Measurements from ENCODE around the gene STUM. TPM values are rescaled to one million over a fixed set of nuclear protein-coding genes. Genes with fewer than 3 reads are reported as not detected.

STUM gene
- polyA plus RNA-seq, 1 donor (not counting 4 experiments of a cell fraction or from before 2014, with no cell fraction given): 0.01 TPM

DNA sequence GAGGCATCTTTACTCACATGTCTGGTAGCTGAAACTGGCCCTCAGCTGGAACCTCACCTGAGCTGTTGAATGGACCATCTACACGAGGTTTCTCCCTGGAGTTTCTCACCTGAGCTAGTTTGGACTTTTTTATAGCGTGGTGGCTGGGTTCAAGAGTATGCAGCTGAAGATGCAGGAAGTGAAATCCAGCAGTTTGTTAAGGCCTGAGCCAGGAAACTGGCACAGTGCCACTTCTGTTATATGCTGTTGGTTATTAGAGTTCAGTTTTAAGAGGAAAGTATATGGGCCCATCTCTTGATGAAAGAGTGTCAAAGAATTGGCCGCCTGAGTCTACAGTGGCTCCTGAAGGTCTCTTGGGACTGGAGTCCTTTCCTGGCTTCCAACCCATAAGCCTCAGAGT is 35.6 kb downstream of the STUM start:
- H3K79me2 ChIP-seq (ENCODE audit: control insufficient read depth, insufficient read depth, low read length): no peaks in the 10 kb centered on the region
- H3K9ac ChIP-seq (ENCODE audit: control insufficient read depth, extremely low read depth, insufficient read depth, low read length): no peak overlapping the region
- H4K20me1 ChIP-seq (ENCODE audit: control insufficient read depth, extremely low read depth, insufficient read depth, low read length): no peaks in the 10 kb centered on the region
- H3K4me3 ChIP-seq (ENCODE audit: control insufficient read depth in 2 of 3, extremely low read depth in 1 of 3, insufficient read depth in 2 of 3, low read depth in 1 of 3, low read length in 3 of 3): no peak overlapping the region
- TF ChIP-seq, protein P1, sequence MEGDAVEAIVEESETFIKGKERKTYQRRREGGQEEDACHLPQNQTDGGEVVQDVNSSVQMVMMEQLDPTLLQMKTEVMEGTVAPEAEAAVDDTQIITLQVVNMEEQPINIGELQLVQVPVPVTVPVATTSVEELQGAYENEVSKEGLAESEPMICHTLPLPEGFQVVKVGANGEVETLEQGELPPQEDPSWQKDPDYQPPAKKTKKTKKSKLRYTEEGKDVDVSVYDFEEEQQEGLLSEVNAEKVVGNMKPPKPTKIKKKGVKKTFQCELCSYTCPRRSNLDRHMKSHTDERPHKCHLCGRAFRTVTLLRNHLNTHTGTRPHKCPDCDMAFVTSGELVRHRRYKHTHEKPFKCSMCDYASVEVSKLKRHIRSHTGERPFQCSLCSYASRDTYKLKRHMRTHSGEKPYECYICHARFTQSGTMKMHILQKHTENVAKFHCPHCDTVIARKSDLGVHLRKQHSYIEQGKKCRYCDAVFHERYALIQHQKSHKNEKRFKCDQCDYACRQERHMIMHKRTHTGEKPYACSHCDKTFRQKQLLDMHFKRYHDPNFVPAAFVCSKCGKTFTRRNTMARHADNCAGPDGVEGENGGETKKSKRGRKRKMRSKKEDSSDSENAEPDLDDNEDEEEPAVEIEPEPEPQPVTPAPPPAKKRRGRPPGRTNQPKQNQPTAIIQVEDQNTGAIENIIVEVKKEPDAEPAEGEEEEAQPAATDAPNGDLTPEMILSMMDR (optimal IDR thresholded peaks at IDR 0.05 in 1 of 3, IDR thresholded peaks at IDR 0.05 in 1 of 3, conservative IDR thresholded peaks at IDR 0.05 in 1 of 3; ENCODE audit: extremely low read depth in 1 of 3, insufficient read depth in 2 of 3, low read length in 3 of 3): no peak
- TF ChIP-seq EZH2 (IDR thresholded peaks at IDR 0.05; ENCODE audit: low read length): no peak
- H3K27me3 ChIP-seq (ENCODE audit: control insufficient read depth, extremely low read depth, insufficient read depth, low read length): peaks cover 7% of the 10 kb centered on the region
- H3K36me3 ChIP-seq (ENCODE audit: control insufficient read depth in 2 of 2, extremely low read depth in 1 of 2, insufficient read depth in 2 of 2, low read length in 2 of 2): no peaks in the 10 kb centered on the region
- H3K9me3 ChIP-seq (ENCODE audit: control insufficient read depth, low read depth, low read length): no peaks in the 10 kb centered on the region
- H3K9me1 ChIP-seq (ENCODE audit: control insufficient read depth, extremely low read depth, insufficient read depth, low read length): no peaks in the 10 kb centered on the region
- DNase-seq (ENCODE audit: low read depth, low spot score) (no peak), FAIRE-seq (no peak)
- dilution Hi-C loops (cut with MboI; ENCODE audit: extremely low pct_ligation_motif_present, low sequenced_read_pairs): no loop called here
- no peak overlapping the region for H2AFZ ChIP-seq (ENCODE audit: control insufficient read depth, low read length)
- no peak overlapping the region for H3K27ac ChIP-seq (ENCODE audit: control insufficient read depth, insufficient read depth, low read length)
- H3K4me2 ChIP-seq (ENCODE audit: control insufficient read depth, extremely low read depth, insufficient read depth, low read depth, low read length): no peak overlapping the region
- no peaks in the 10 kb centered on the region for H3K4me1 ChIP-seq (ENCODE audit: control insufficient read depth, extremely low read depth, insufficient read depth, low read length)

DNA sequence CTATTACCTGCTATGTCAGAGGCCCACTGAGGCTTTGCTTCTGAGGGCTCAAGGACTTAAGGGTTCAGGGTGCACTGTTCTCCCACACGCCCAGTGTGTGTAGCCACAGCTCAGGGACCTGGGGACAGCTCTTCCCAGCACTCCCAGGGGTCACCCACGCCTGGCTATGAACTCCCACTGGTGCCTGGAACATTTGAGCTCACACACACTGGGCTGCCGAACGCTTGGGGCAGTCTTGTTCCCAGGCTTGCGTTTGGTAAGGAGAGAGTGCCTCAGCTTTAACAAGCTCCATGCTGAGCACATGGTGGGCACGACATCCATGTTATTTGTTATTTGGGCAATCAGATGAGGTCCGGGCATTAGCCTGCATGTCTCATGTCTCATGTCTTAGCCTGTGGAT is 37.6 kb downstream of the STUM start:
- FAIRE-seq: no peak
- H3K27ac ChIP-seq (ENCODE audit: control insufficient read depth, insufficient read depth, low read length): no peak overlapping the region
- no peaks in the 10 kb centered on the region for H3K4me1 ChIP-seq (ENCODE audit: control insufficient read depth, extremely low read depth, insufficient read depth, low read length)
- H3K4me2 ChIP-seq (ENCODE audit: control insufficient read depth, extremely low read depth, insufficient read depth, low read depth, low read length): no peak overlapping the region
- dilution Hi-C loops (cut with MboI; ENCODE audit: extremely low pct_ligation_motif_present, low sequenced_read_pairs): no loop called here
- no peaks in the 10 kb centered on the region for H3K79me2 ChIP-seq (ENCODE audit: control insufficient read depth, insufficient read depth, low read length)
- no peak for TF ChIP-seq EZH2 (IDR thresholded peaks at IDR 0.05; ENCODE audit: low read length)
- no peak for DNase-seq (ENCODE audit: low read depth, low spot score)
- peaks cover 7% of the 10 kb centered on the region for H3K27me3 ChIP-seq (ENCODE audit: control insufficient read depth, extremely low read depth, insufficient read depth, low read length)
- H3K9ac ChIP-seq (ENCODE audit: control insufficient read depth, extremely low read depth, insufficient read depth, low read length): no peak overlapping the region
- no peaks in the 10 kb centered on the region for H3K9me3 ChIP-seq (ENCODE audit: control insufficient read depth, low read depth, low read length)
- H4K20me1 ChIP-seq (ENCODE audit: control insufficient read depth, extremely low read depth, insufficient read depth, low read length): no peaks in the 10 kb centered on the region
- H3K9me1 ChIP-seq (ENCODE audit: control insufficient read depth, extremely low read depth, insufficient read depth, low read length): no peaks in the 10 kb centered on the region
- no peak overlapping the region for H2AFZ ChIP-seq (ENCODE audit: control insufficient read depth, low read length)
- no peak overlapping the region for H3K4me3 ChIP-seq (ENCODE audit: control insufficient read depth in 2 of 3, extremely low read depth in 1 of 3, insufficient read depth in 2 of 3, low read depth in 1 of 3, low read length in 3 of 3)
- H3K36me3 ChIP-seq (ENCODE audit: control insufficient read depth in 2 of 2, extremely low read depth in 1 of 2, insufficient read depth in 2 of 2, low read length in 2 of 2): no peaks in the 10 kb centered on the region

Measured in keratinocyte (primary cell).